ENCODE measurements around the gene PRR13.
A peak's percentile ranks its signal among the peaks of the same experiment; 100 is the strongest.
"Not testable (repeated sequence)": the region's sequence is repeated elsewhere in the genome, so short reads cannot be mapped to it uniquely, and the experiment has no call there.

Gene PRR13

GRCh38 chr12:53439582-53439981 is 2.0 kb upstream of the PRR13 start:
- not testable (repeated sequence) for DNase-seq (ENCODE audit: low spot score)

GRCh38 chr12:53443955-53444354 is 2.4 kb downstream of the PRR13 start:
- no peak for DNase-seq (ENCODE audit: low spot score)

- not testable (repeated sequence) for DNase-seq (ENCODE audit: low spot score)
Measured at GRCh38 chr12:53444593-53445325, 3.2 kb downstream of the PRR13 start.

- no peak for DNase-seq (ENCODE audit: low spot score)
Measured at GRCh38 chr12:53450936-53451335, 9.4 kb downstream of the PRR13 start.

- DNase-seq (ENCODE audit: low spot score), result peak; percentile 99
Measured at GRCh38 chr12:53451661-53452158, 10.2 kb downstream of the PRR13 start, which contains the start of gene PCBP2. Gene PCBP2 (plus strand): TSS chr12:53452102. CDS start chr12:53454801, 2,699 bp downstream.

GRCh38 chr12:53452159-53453077 is 10.9 kb downstream of the PRR13 start:
- DNase-seq (ENCODE audit: low spot score), result peak; percentile 81

- DNase-seq (ENCODE audit: low spot score), result no peak
Measured at GRCh38 chr12:53453953-53454640, 12.6 kb downstream of the PRR13 start.

- DNase-seq (ENCODE audit: low spot score), result no peak
Measured at GRCh38 chr12:53454707-53455106, 13.2 kb downstream of the PRR13 start.

GRCh38 chr12:53456654-53457366 is 15.3 kb downstream of the PRR13 start:
- no peak for DNase-seq (ENCODE audit: low spot score)

- no peak for DNase-seq (ENCODE audit: low spot score)
Measured at GRCh38 chr12:53459097-53459496, 17.6 kb downstream of the PRR13 start.

GRCh38 chr12:53461059-53461458 is 19.5 kb downstream of the PRR13 start:
- DNase-seq (ENCODE audit: low spot score), result no peak

- DNase-seq (ENCODE audit: low spot score), result no peak
Measured at GRCh38 chr12:53461591-53461990, 20.1 kb downstream of the PRR13 start.

- DNase-seq (ENCODE audit: low spot score), result no peak
Measured at GRCh38 chr12:53462935-53463334, 21.4 kb downstream of the PRR13 start.

- no peak for DNase-seq (ENCODE audit: low spot score)
Measured at GRCh38 chr12:53463802-53464560, 22.4 kb downstream of the PRR13 start.

- DNase-seq (ENCODE audit: low spot score), result no peak
Measured at GRCh38 chr12:53464685-53465418, 23.3 kb downstream of the PRR13 start.

GRCh38 chr12:53465679-53466078 is 24.1 kb downstream of the PRR13 start:
- DNase-seq (ENCODE audit: low spot score), result no peak

- no peak for DNase-seq (ENCODE audit: low spot score)
Measured at GRCh38 chr12:53466640-53467039, 25.1 kb downstream of the PRR13 start.

GRCh38 chr12:53467082-53467481 is 25.5 kb downstream of the PRR13 start:
- DNase-seq (ENCODE audit: low spot score), result no peak

- DNase-seq (ENCODE audit: low spot score), result no peak
Measured at GRCh38 chr12:53467880-53468279, 26.3 kb downstream of the PRR13 start.

GRCh38 chr12:53468282-53468681 is 26.7 kb downstream of the PRR13 start:
- no peak for DNase-seq (ENCODE audit: low spot score)

Measured in hematopoietic multipotent progenitor cell treated with erythropoietin and hydrocortisone succinate and interleukin-3 and kit ligand, for 15 days (in vitro differentiated cells).